IPS DF 6.9 (cell line): ENCODE measurements around the gene ANKRD13D.

Experiments used
- DNase-seq: peaks from one replicate; pipeline ENCODE4 v3.0.0-alpha.2; 2013; ENCODE audit warnings: low read depth, low spot score
- H3K27ac ChIP-seq: one replicate; pipeline ENCODE4 v1.5.1; 2013; ENCODE audit warnings: low read length, control low read depth
- H3K27me3 ChIP-seq: 2 replicates; pipeline ENCODE4 v1.6.1; 2013; ENCODE audit warnings: mild to moderate bottlenecking, low read length; ENCODE audit not compliant: control insufficient read depth, insufficient read depth
- H3K36me3 ChIP-seq: 2 replicates; pipeline ENCODE4 v1.6.1; 2013; ENCODE audit warnings: low read length; ENCODE audit not compliant: control insufficient read depth, insufficient read depth
- H3K4me1 ChIP-seq: 2 replicates; pipeline ENCODE4 v1.6.1; 2013; ENCODE audit warnings: low read length; ENCODE audit not compliant: control insufficient read depth, insufficient read depth
- H3K4me3 ChIP-seq: 2 replicates; pipeline ENCODE4 v1.5.1; 2013; ENCODE audit warnings: mild to moderate bottlenecking, low read length
- H3K9me3 ChIP-seq: 2 replicates; pipeline ENCODE4 v1.6.1; 2013; ENCODE audit warnings: low read length, inconsistent platforms; ENCODE audit not compliant: control insufficient read depth, insufficient read depth
- WGBS: extraction: QIAGEN DNeasy Blood & Tissue Kit; methylation state at CpG from one replicate; pipeline ENCODE4 v1.1.7; 2013; ENCODE audit warnings: mixed read lengths, missing lambda C conversion rate; ENCODE audit not compliant: insufficient read length, insufficient coverage; 5-methylcytosine and 5-hydroxymethylcytosine counted together

Gene ANKRD13D

GRCh38 chr11:67307545-67308001 lies 18.5 kb downstream of the ANKRD13D start:
- Histone ChIP-seq H3K9me3 (no peaks in the 10 kb centered on the region), H3K27ac (no peak overlapping the region), H3K4me3 (no peak overlapping the region), H3K27me3 (no peaks in the 10 kb centered on the region), H3K36me3 (peaks cover 7% of the 10 kb centered on the region), H3K4me1 (peaks cover 4% of the 10 kb centered on the region; the same call in 1 of the 2 replicates)
- DNase-seq = no peak
- no CpG with 5 or more reads among the region's 12 CpGs for WGBS

GRCh38 chr11:67308031-67308866 lies 19.1 kb downstream of the ANKRD13D start:
- Histone ChIP-seq H3K4me1 (peaks cover 4% of the 10 kb centered on the region; the same call in 1 of the 2 replicates), H3K4me3 (no peak overlapping the region), H3K27ac (no peak overlapping the region), H3K27me3 (no peaks in the 10 kb centered on the region), H3K9me3 (no peaks in the 10 kb centered on the region), H3K36me3 (peaks cover 7% of the 10 kb centered on the region)
- no CpG with 5 or more reads among the region's 20 CpGs for WGBS
- no peak for DNase-seq

- Histone ChIP-seq H3K9me3 (no peaks in the 10 kb centered on the region), H3K4me1 (peaks cover 3% of the 10 kb centered on the region; the same call in 1 of the 2 replicates), H3K36me3 (peaks cover 7% of the 10 kb centered on the region), H3K27me3 (no peaks in the 10 kb centered on the region), H3K4me3 (no peak overlapping the region), H3K27ac (no peak overlapping the region)
- WGBS = no CpG with 5 or more reads among the region's 11 CpGs
- no peak for DNase-seq
Measured at GRCh38 chr11:67309166-67309565, 20.1 kb downstream of the ANKRD13D start.

- H3K4me3 ChIP-seq = no peak overlapping the region
- H3K27ac ChIP-seq = no peak overlapping the region
- no peak for DNase-seq
- H3K27me3 ChIP-seq = no peaks in the 10 kb centered on the region
- no CpG with 5 or more reads among the region's 14 CpGs for WGBS
- H3K9me3 ChIP-seq = no peaks in the 10 kb centered on the region
- H3K36me3 ChIP-seq = peaks cover 7% of the 10 kb centered on the region
- peaks cover under 1% of the 10 kb centered on the region; the same call in 1 of the 2 replicates for H3K4me1 ChIP-seq
Measured at GRCh38 chr11:67309661-67310061, 20.6 kb downstream of the ANKRD13D start.

GRCh38 chr11:67310246-67311050 lies 21.3 kb downstream of the ANKRD13D start:
- Histone ChIP-seq H3K36me3 (peaks cover 7% of the 10 kb centered on the region), H3K27me3 (no peaks in the 10 kb centered on the region)

GRCh38 chr11:67311051-67311555 lies 22.0 kb downstream of the ANKRD13D start:
- H3K4me1 ChIP-seq = no peaks in the 10 kb centered on the region
- H3K27me3 ChIP-seq = no peaks in the 10 kb centered on the region
- no peak overlapping the region for H3K27ac ChIP-seq
- H3K4me3 ChIP-seq = no peak overlapping the region
- peaks cover 7% of the 10 kb centered on the region for H3K36me3 ChIP-seq
- no peaks in the 10 kb centered on the region for H3K9me3 ChIP-seq
- DNase-seq = no peak
- no CpG with 5 or more reads among the region's 18 CpGs for WGBS

More at GRCh38 chr11:67310246-67311050, 21.3 kb downstream of the ANKRD13D start:
- no peak overlapping the region for H3K27ac ChIP-seq
- no peak for DNase-seq
- no peak overlapping the region for H3K4me3 ChIP-seq
- no CpG with 5 or more reads among the region's 19 CpGs for WGBS
- H3K4me1 ChIP-seq = no peaks in the 10 kb centered on the region
- H3K9me3 ChIP-seq = no peaks in the 10 kb centered on the region

GRCh38 chr11:67311556-67312082 lies 22.5 kb downstream of the ANKRD13D start:
- no peak for DNase-seq

GRCh38 chr11:67312187-67313021 lies 23.3 kb downstream of the ANKRD13D start:
- DNase-seq = no peak
- no peaks in the 10 kb centered on the region for H3K27me3 ChIP-seq
- H3K4me3 ChIP-seq = no peak overlapping the region
- H3K27ac ChIP-seq = no peak overlapping the region
- H3K4me1 ChIP-seq = no peaks in the 10 kb centered on the region
- no CpG with 5 or more reads among the region's 22 CpGs for WGBS
- H3K9me3 ChIP-seq = no peaks in the 10 kb centered on the region
- peaks cover 5% of the 10 kb centered on the region for H3K36me3 ChIP-seq

More at GRCh38 chr11:67311556-67312082, 22.5 kb downstream of the ANKRD13D start:
- no CpG with 5 or more reads among the region's 15 CpGs for WGBS
- Histone ChIP-seq H3K27ac (no peak overlapping the region), H3K4me1 (no peaks in the 10 kb centered on the region), H3K36me3 (peaks cover 7% of the 10 kb centered on the region), H3K27me3 (no peaks in the 10 kb centered on the region), H3K4me3 (no peak overlapping the region), H3K9me3 (no peaks in the 10 kb centered on the region)

GRCh38 chr11:67313125-67313890 lies 24.2 kb downstream of the ANKRD13D start:
- no peak for DNase-seq
- H3K9me3 ChIP-seq = no peaks in the 10 kb centered on the region
- H3K27me3 ChIP-seq = peaks cover 2% of the 10 kb centered on the region; the same call in 1 of the 2 replicates
- H3K4me3 ChIP-seq = no peak overlapping the region
- peaks cover 2% of the 10 kb centered on the region; the same call in 1 of the 2 replicates for H3K36me3 ChIP-seq
- no CpG with 5 or more reads among the region's 11 CpGs for WGBS
- no peak overlapping the region for H3K27ac ChIP-seq
- no peaks in the 10 kb centered on the region for H3K4me1 ChIP-seq
